ENCODE data around the gene EIPR1.

The EIPR1 gene

DNA sequence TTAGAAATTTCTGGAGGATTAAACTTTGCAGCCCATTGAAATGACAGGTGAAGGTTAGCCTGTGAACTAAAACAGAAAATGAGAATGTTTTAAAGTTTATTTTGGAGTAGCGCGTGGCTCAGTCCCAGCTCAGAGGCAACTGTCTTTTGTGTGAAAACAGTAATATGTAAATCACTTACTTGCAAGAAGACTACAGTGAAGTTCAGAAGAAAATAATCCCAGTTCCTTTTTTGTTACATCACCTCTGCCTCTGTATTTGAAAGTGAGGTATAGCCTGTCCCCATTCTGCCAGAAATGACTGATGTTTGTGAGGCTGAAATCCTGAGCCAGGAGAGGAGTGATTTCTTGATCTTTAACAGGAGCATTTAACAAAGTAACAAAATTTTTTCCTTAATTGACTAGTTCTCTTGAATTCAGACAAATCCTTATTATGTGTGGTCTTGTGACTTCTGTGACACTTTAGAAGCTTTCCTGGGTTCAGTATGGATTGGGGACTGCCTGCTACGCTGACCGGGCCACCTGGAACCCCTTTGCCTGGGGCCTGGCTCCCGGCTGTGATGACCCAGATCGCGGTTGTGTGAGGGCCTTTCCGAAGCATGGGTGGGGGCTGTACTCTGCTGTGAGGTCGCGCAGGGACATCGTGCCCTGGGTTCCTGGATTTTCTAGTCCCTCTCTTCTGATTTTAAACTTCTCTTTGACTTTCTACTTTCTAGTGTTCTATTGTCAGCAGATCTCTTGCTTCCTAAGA, 26.1 kb upstream of the EIPR1 start:
- DNase-seq (ENCODE audit: low read depth) = no peak
- no peak overlapping the region for H3K4me3 ChIP-seq (ENCODE audit: low read length)
- TF ChIP-seq, protein P1, sequence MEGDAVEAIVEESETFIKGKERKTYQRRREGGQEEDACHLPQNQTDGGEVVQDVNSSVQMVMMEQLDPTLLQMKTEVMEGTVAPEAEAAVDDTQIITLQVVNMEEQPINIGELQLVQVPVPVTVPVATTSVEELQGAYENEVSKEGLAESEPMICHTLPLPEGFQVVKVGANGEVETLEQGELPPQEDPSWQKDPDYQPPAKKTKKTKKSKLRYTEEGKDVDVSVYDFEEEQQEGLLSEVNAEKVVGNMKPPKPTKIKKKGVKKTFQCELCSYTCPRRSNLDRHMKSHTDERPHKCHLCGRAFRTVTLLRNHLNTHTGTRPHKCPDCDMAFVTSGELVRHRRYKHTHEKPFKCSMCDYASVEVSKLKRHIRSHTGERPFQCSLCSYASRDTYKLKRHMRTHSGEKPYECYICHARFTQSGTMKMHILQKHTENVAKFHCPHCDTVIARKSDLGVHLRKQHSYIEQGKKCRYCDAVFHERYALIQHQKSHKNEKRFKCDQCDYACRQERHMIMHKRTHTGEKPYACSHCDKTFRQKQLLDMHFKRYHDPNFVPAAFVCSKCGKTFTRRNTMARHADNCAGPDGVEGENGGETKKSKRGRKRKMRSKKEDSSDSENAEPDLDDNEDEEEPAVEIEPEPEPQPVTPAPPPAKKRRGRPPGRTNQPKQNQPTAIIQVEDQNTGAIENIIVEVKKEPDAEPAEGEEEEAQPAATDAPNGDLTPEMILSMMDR (conservative IDR thresholded peaks at IDR 0.05; ENCODE audit: low read length) = no peak

DNA sequence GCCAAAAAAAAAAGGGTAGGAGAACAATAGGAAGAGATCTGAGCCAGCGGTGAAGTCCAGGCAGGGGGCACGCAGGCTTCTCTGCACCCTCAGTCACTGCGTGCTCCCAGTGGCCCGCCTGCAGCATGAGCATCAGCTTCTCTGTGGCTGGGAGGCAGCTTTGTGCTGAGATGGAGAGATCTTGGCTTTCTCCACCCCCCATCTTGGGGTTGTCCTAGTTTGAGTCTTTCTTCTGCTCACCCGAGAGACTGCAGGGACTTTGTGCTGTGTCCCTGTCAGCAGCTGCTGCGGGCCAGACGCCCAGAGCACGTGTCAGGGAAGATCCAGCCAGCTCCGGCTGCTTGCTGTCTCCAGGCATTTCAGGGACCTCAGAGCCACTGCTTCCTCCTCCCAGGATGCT, 22.2 kb upstream of the EIPR1 start:
- DNase-seq (ENCODE audit: low read depth) = peak; percentile 12
- no peak overlapping the region for H3K4me3 ChIP-seq (ENCODE audit: low read length)
- TF ChIP-seq, protein P1 (conservative IDR thresholded peaks at IDR 0.05; ENCODE audit: low read length) = no peak

DNA sequence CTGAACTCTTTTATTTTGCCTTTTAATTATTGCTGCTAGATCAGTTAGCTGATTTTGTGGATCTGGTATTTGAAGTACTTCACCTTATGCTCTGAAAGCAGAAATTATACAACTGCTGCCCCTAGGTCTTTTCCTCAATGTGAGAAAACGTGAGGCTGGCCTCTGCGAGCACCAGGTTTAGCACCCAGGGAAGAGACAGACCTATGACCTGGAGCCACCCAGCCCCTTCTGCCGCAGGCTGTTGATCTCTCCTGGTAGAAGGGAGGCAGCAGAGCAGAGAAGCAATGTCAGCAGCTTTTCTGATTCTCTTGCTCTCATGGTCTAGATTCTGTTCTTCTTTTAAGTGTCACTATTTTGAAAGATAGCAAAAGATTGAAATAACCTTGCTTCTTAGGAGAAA, 21.8 kb upstream of the EIPR1 start:
- DNase-seq (ENCODE audit: low read depth) = no peak
- TF ChIP-seq, protein P1 (conservative IDR thresholded peaks at IDR 0.05; ENCODE audit: low read length) = no peak
- no peak overlapping the region for H3K4me3 ChIP-seq (ENCODE audit: low read length)

DNA sequence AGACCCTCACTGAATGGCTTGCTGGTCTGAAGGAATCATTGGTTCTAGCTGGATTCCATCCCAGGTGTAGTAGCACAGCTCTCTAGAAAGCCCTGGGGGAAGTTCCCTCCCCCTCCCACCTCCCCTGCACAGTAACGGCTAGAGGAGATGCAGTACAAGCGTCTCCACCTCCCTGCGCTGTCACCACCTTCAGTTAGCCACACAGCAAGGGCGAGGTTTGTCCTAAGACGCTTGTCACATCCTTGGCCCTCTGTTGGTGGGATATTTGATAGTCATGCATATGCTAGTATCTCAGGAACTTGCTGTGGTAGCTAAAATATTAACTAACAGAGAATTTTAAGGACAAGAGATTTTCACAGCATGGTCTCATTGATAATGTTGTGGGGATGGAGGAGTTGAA, 21.2 kb upstream of the EIPR1 start:
- DNase-seq (ENCODE audit: low read depth) = no peak
- TF ChIP-seq, protein P1 (conservative IDR thresholded peaks at IDR 0.05; ENCODE audit: low read length) = no peak
- no peak overlapping the region for H3K4me3 ChIP-seq (ENCODE audit: low read length)

DNA sequence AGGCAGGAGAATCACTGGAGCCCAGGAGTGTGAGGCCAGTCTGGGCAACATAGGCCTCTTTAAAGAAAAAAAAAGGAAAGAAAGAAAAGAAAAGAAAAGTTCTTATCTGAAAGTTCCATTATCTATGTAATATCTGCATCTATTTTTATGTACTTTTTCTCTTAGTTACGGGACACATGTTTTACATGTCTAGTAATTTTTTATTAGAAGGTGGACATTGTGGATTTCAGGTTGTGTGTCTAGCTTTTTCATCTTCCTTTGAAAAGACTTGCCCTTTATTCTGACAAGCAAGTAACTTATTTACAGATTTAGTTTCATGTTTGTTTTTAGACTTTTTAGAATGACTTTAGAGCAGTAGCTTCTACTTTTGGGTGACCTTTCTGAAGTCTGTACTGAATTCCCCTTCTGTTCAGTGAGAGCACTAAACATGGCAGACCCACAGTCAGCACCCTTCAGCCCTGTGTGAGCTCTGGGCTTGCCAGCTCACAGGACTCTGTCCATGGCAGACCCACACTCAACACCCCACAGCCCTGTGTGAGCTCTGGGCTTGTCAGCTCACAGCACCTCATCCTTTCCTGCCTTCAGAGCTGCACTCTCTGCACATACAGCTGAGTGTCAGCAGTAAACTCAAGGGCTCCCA, 19.4 kb upstream of the EIPR1 start:
- H3K4me3 ChIP-seq (ENCODE audit: low read length) = no peak overlapping the region
- TF ChIP-seq, protein P1 (conservative IDR thresholded peaks at IDR 0.05; ENCODE audit: low read length) = no peak
- DNase-seq (ENCODE audit: low read depth) = no peak

DNA sequence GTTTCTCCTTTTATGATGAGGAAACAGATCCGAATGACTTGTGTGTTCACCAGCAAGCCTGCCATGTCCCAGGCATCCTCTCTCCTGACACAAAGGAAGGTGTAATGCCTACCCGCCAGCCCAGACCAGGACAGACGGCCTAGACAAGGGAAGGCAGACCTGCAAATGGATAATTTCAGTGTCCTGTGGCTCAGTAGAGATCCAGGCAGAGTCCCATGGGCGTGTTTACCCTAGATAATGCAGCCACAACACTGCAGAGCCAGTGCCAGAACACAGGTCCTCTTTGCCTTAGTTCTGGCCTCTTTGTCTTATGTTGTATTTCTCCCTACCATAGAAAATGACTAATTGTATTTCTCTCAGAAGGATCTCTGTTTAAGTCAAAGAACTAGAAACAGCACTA, 14.6 kb upstream of the EIPR1 start:
- TF ChIP-seq, protein P1 (conservative IDR thresholded peaks at IDR 0.05; ENCODE audit: low read length) = no peak
- H3K4me3 ChIP-seq (ENCODE audit: low read length) = no peak overlapping the region
- DNase-seq (ENCODE audit: low read depth) = no peak

DNA sequence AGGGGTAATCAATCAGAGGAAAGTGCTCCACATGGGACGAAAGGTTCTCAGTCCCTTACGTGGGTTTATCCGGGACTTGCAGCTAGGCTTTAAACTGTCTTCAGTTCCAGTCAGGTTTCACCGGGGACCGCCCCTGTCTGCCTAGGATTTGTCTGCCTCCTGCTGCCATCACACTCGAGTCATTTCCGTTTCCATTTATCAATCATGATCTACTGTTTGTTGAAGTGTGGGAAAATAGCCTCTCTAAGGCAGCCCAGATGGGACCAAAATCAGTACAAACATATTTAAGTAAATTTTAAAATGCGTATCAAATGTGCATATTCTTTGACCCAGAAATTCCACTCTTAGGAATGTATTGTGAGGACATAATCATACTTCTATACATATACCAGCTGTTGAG, 12.4 kb upstream of the EIPR1 start:
- DNase-seq (ENCODE audit: low read depth) = no peak
- TF ChIP-seq, protein P1 (conservative IDR thresholded peaks at IDR 0.05; ENCODE audit: low read length) = no peak
- no peak overlapping the region for H3K4me3 ChIP-seq (ENCODE audit: low read length)
